ENCODE data around the gene NUDT3. TPM values are rescaled to one million over a fixed set of nuclear protein-coding genes. Genes with fewer than 3 reads are reported as not detected.

The NUDT3 gene
- total and polyA plus RNA-seq, 9 of the 15 experiments (the other 6 are each of a cell fraction or from before 2014, with no cell fraction given) = 5.4 to 81.2 (median 56.4) TPM

DNA sequence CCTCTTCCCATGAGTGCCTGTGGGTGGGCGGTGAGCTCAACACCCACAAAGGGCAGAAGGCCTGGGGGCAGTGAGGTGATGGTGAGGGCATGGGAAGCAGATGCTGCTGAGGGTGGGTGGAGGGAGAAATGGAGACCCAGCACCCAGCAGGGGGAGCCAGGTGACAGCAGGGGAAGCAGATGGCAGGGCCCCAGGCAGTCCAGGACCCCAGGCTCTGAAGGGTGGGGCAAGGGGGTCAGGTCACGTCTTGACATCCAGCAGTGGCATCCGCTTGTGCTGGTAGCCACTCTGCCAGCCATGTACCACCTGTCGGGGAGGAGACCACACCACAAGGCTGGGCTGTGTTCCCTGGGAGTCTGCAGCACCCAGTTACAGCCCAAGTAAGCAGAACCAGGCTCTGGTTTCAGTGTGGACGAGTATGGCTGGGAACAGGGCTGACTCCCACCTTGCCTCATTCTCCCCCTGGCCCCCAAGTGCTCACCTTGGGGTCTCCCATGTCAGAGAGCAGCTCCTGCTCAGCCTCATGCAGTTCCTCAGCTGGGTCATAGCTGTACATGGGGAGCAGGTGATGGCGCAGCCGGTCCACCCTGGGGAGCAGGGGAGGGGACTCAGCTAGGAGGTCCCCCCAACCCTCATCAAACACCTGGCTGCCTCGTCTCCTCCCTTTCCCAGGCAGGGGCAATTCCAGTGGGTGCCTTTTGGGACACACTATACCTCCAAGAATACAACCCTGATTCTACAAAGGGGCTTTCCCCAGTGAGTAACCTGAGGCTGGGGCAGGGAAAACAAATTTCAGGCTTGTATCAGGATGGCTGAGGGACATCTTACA, 145.7 kb downstream of the NUDT3 start (continued):
- TF ChIP-seq, protein P1, sequence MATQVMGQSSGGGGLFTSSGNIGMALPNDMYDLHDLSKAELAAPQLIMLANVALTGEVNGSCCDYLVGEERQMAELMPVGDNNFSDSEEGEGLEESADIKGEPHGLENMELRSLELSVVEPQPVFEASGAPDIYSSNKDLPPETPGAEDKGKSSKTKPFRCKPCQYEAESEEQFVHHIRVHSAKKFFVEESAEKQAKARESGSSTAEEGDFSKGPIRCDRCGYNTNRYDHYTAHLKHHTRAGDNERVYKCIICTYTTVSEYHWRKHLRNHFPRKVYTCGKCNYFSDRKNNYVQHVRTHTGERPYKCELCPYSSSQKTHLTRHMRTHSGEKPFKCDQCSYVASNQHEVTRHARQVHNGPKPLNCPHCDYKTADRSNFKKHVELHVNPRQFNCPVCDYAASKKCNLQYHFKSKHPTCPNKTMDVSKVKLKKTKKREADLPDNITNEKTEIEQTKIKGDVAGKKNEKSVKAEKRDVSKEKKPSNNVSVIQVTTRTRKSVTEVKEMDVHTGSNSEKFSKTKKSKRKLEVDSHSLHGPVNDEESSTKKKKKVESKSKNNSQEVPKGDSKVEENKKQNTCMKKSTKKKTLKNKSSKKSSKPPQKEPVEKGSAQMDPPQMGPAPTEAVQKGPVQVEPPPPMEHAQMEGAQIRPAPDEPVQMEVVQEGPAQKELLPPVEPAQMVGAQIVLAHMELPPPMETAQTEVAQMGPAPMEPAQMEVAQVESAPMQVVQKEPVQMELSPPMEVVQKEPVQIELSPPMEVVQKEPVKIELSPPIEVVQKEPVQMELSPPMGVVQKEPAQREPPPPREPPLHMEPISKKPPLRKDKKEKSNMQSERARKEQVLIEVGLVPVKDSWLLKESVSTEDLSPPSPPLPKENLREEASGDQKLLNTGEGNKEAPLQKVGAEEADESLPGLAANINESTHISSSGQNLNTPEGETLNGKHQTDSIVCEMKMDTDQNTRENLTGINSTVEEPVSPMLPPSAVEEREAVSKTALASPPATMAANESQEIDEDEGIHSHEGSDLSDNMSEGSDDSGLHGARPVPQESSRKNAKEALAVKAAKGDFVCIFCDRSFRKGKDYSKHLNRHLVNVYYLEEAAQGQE (IDR thresholded peaks at IDR 0.05; ENCODE audit: borderline replicate concordance) = peak; percentile 48
- TF ChIP-seq, protein P1 (CRISPR knock-in tag; IDR thresholded peaks at IDR 0.05; ENCODE audit: low read depth) = no peak
- TF ChIP-seq ZNF77 (CRISPR knock-in tag; IDR thresholded peaks at IDR 0.05) (peak; percentile 83; the same call in 1 of the 2 replicates), ZNF143 (CRISPR knock-in tag; IDR thresholded peaks at IDR 0.05) (no peak), ETV5 (CRISPR knock-in tag; IDR thresholded peaks at IDR 0.05; ENCODE audit: low read depth) (no peak), HDAC2 (IDR thresholded peaks at IDR 0.05) (peak; percentile 70; the same call in 1 of the 2 replicates), BCLAF1 (IDR thresholded peaks at IDR 0.05; ENCODE audit: borderline replicate concordance in 1 of 2, control insufficient read depth in 1 of 2, low read depth in 2 of 2, low read length in 1 of 2) (peak; percentile 27 to 77; a peak in 2 of 4 replicates), PTTG1 (tag; IDR thresholded peaks at IDR 0.05; ENCODE audit: low read depth) (no peak), SPI1 (IDR thresholded peaks at IDR 0.05; ENCODE audit: borderline replicate concordance, low read depth, low read length) (no peak), ZNF124 (CRISPR knock-in tag; IDR thresholded peaks at IDR 0.05) (no peak), HDAC1 (IDR thresholded peaks at IDR 0.05) (0 out of 4 replicates have a peak, but pooled peaks of 1 of the 2 experiments have one; percentile 50), MTA2 (IDR thresholded peaks at IDR 0.05; ENCODE audit: low read depth) (no peak; the same call in 1 of the 2 replicates), PKNOX1 (IDR thresholded peaks at IDR 0.05) (no peak), FOXA3 (CRISPR knock-in tag; conservative IDR thresholded peaks at IDR 0.05 in 1 of 2, IDR thresholded peaks at IDR 0.05 in 1 of 2) (no peak), NONO (IDR thresholded peaks at IDR 0.05; ENCODE audit: low read depth in 2 of 2, low read length in 1 of 2) (0 out of 4 replicates have a peak, but pooled peaks of 1 of the 2 experiments have one; percentile 29)
